ENCODE results near the gene PSMB7. TPM values are rescaled to one million over a fixed set of nuclear protein-coding genes. Genes with fewer than 3 reads are reported as not detected.

Gene PSMB7
- total and polyA plus RNA-seq, 2 of the 8 experiments (the other 6 are each of a cell fraction or from before 2014, with no cell fraction given) = 222 to 357 TPM

DNA sequence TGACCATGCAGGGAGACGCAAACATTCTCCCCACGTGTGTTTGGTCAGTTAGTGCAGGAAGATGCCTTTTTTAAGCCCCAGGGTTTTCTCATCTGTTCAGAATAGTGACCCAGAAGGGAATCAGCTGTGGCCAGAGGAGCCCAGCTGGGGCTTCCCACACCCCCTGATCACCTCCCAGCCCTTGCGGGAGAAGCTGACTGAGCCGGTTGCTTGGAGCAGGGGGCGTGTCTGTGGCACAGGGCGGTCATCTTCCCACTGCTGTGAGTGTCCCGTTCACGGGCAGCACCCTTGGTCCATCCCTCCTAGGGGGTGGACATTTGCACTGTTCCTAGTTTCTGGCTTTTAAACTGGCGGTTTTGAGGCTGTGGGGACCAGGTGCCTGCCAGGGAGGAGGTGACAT lies 87.8 kb downstream of the PSMB7 start:
- H3K27me3 ChIP-seq (replicated peaks in 1 of 4; ENCODE audit: control insufficient read depth in 3 of 4, extremely low read depth in 1 of 4, insufficient read depth in 3 of 4, low read length in 3 of 4) = no peaks in the 10 kb centered on the region
- WGBS, 2 experiments (ENCODE audit: extremely low coverage in 1 of 2, insufficient coverage in 1 of 2, insufficient read length in 1 of 2, insufficient replicate concordance in 2 of 2, low coverage in 1 of 2, low lambda C conversion rate in 2 of 2, missing lambda C conversion rate in 1 of 2) = 89% methylated on average over 9 of the region's 9 CpGs; no CpG with 5 or more reads in 1 of the 2 experiments
- no peaks in the 10 kb centered on the region for H3K36me3 ChIP-seq (ENCODE audit: control insufficient read depth in 2 of 4, insufficient read depth in 4 of 4, low read length in 3 of 4)
- no peaks in the 10 kb centered on the region for H3K9me3 ChIP-seq (ENCODE audit: insufficient read depth in 2 of 2, low read depth in 1 of 2, low read length in 1 of 2)
- no peak overlapping the region for H4K5ac ChIP-seq (ENCODE audit: insufficient read length, low read depth, low read length)
- no peak overlapping the region for H2AFZ ChIP-seq (ENCODE audit: low read length)
- H3K79me2 ChIP-seq (ENCODE audit: control insufficient read depth in 1 of 2, insufficient read depth in 2 of 2, low read length in 2 of 2) = no peaks in the 10 kb centered on the region
- no peak overlapping the region for H2BK120ac ChIP-seq (replicated peaks; ENCODE audit: low read depth, low read length)
- H3K4me1 ChIP-seq (replicated peaks in 1 of 4; ENCODE audit: control insufficient read depth in 3 of 4, insufficient read depth in 4 of 4, low read length in 3 of 4) = no peaks in the 10 kb centered on the region
- ChIA-PET CTCF (ENCODE audit: partially characterized antibody) (interaction anchor here (0.9 to 2.5 kb wide), 4 partner anchors 10 to 205 kb away, joined by 3 to 13 read pairs (median 3); no protein-coding TSS in a partner anchor), POLR2A (ENCODE audit: partially characterized antibody) (interaction anchor here (0.8 kb wide), 1 partner anchor 10 kb away, joined by 3 read pairs; no protein-coding TSS in a partner anchor)
- no peak overlapping the region for H2BK5ac ChIP-seq (ENCODE audit: low read depth, low read length)
- no peak overlapping the region for H3K4me2 ChIP-seq (ENCODE audit: insufficient read depth in 1 of 2, low read depth in 2 of 2, low read length in 2 of 2)
- H3K56ac ChIP-seq (replicated peaks; ENCODE audit: insufficient read length, low read depth, low read length) = no peak overlapping the region
- no peak overlapping the region for H2BK12ac ChIP-seq (ENCODE audit: low read depth, low read length)
- no peak overlapping the region for H3K27ac ChIP-seq (ENCODE audit: low read depth, low read length)
- no peak overlapping the region for H3K14ac ChIP-seq (ENCODE audit: insufficient read length)
- no peak overlapping the region for H2BK20ac ChIP-seq (ENCODE audit: low read length)
- H4K8ac ChIP-seq (ENCODE audit: extremely low read depth, insufficient read depth, low read length) = peak overlapping the region; percentile 14; the same call in 1 of the 2 replicates
- H3K23me2 ChIP-seq (ENCODE audit: low read depth, low read length) = no peaks in the 10 kb centered on the region
- H3K23ac ChIP-seq (ENCODE audit: insufficient read length) = no peak overlapping the region
- no peak overlapping the region for H3K4me3 ChIP-seq (ENCODE audit: extremely low read depth in 1 of 4, insufficient read depth in 2 of 4, low read depth in 3 of 4, low read length in 4 of 4)
- H2BK15ac ChIP-seq (ENCODE audit: low read length) = no peak overlapping the region
- no peaks in the 10 kb centered on the region for H3K79me1 ChIP-seq (ENCODE audit: low read depth, low read length)
- FAIRE-seq (no peak), DNase-seq (ENCODE audit: low read depth in 1 of 2, low spot score in 2 of 2) (no peak)
- H3K4ac ChIP-seq (replicated peaks; ENCODE audit: insufficient read length, low read depth, low read length) = no peak overlapping the region
- no peak overlapping the region for H2AK5ac ChIP-seq (ENCODE audit: low read depth, low read length)
- peaks cover 0 to 2% of the 10 kb centered on the region in 2 experiments for H4K20me1 ChIP-seq (replicated peaks in 1 of 2; ENCODE audit: control insufficient read depth in 1 of 2, insufficient read depth in 2 of 2, low read length in 2 of 2)
- no peak overlapping the region for H3K9ac ChIP-seq (replicated peaks in 1 of 4; ENCODE audit: extremely low read depth in 1 of 4, low read depth in 3 of 4, low read length in 3 of 4)
- no peak overlapping the region for H3K18ac ChIP-seq (ENCODE audit: extremely low read depth, low read length)
- no peak overlapping the region for H4K91ac ChIP-seq (replicated peaks; ENCODE audit: insufficient read length, low read length)
- no peak for TF ChIP-seq SP1 (IDR thresholded peaks at IDR 0.05; ENCODE audit: low read depth, low read length)
- TF ChIP-seq SIRT6 (IDR thresholded peaks at IDR 0.05; ENCODE audit: low read length) = no peak
- TF ChIP-seq, protein P1, sequence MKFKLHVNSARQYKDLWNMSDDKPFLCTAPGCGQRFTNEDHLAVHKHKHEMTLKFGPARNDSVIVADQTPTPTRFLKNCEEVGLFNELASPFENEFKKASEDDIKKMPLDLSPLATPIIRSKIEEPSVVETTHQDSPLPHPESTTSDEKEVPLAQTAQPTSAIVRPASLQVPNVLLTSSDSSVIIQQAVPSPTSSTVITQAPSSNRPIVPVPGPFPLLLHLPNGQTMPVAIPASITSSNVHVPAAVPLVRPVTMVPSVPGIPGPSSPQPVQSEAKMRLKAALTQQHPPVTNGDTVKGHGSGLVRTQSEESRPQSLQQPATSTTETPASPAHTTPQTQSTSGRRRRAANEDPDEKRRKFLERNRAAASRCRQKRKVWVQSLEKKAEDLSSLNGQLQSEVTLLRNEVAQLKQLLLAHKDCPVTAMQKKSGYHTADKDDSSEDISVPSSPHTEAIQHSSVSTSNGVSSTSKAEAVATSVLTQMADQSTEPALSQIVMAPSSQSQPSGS (IDR thresholded peaks at IDR 0.05; ENCODE audit: low read length) = no peak
- no peak for TF ChIP-seq BACH1 (IDR thresholded peaks at IDR 0.05; ENCODE audit: low read length)
- TF ChIP-seq, protein P2, sequence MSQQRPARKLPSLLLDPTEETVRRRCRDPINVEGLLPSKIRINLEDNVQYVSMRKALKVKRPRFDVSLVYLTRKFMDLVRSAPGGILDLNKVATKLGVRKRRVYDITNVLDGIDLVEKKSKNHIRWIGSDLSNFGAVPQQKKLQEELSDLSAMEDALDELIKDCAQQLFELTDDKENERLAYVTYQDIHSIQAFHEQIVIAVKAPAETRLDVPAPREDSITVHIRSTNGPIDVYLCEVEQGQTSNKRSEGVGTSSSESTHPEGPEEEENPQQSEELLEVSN (IDR thresholded peaks at IDR 0.05) = no peak
- TF ChIP-seq EZH2 (IDR thresholded peaks at IDR 0.05; ENCODE audit: low read depth, low read length, severe bottlenecking) = no peak
- no peak for TF ChIP-seq FOSL1 (IDR thresholded peaks at IDR 0.05; ENCODE audit: insufficient read depth, low read depth, low read length)
- TF ChIP-seq EP300 (IDR thresholded peaks at IDR 0.05; ENCODE audit: borderline replicate concordance in 1 of 2, low read depth in 2 of 2, low read length in 2 of 2) = no peak
- no peak for TF ChIP-seq RFX5 (IDR thresholded peaks at IDR 0.05; ENCODE audit: borderline replicate concordance, low read depth, low read length)
- TF ChIP-seq PHF8 (conservative IDR thresholded peaks at IDR 0.05; ENCODE audit: low read depth, low read length) = no peak
- TF ChIP-seq TAF1 (IDR thresholded peaks at IDR 0.05; ENCODE audit: low read depth, low read length) = no peak
- no peak for TF ChIP-seq KDM1A (IDR thresholded peaks at IDR 0.05; ENCODE audit: borderline replicate concordance, low read length)

All from H1 (cell line).